HL-60 (cell line): ENCODE results near the gene CYP27B1.

Source experiments
- POLR2AphosphoS5 ChIP-seq: IDR thresholded peaks from 2 replicates; pipeline ENCODE4 v1.6.1; 2012; ENCODE audit warnings: low read depth
- TF ChIP-seq, protein P1 (sequence below): IDR thresholded peaks from one replicate; pipeline ENCODE4 v1.5.1; 2011; ENCODE audit warnings: low read length, control low read depth, inconsistent platforms; ENCODE audit not compliant: insufficient read depth

DNA sequence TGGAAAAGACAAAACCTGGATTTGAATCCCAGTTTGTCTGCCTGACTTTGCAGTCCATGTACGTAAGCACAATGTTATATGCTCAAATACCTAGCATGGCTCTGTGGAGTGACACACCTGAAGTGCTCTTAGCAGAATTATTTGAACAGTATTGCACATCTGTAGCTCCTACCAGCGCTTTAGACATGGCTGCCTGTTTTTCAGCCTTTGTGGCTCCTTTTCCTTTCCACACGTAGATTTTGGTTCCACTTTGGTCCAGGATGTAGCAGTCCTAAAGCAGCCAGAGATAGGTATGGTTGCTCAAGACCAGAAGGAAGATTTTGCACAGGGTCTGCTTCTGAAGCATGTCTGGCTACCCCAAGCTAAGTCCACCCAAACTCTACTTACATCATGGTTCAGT is 42.5 kb upstream of the CYP27B1 start:
- TF ChIP-seq, protein P1, sequence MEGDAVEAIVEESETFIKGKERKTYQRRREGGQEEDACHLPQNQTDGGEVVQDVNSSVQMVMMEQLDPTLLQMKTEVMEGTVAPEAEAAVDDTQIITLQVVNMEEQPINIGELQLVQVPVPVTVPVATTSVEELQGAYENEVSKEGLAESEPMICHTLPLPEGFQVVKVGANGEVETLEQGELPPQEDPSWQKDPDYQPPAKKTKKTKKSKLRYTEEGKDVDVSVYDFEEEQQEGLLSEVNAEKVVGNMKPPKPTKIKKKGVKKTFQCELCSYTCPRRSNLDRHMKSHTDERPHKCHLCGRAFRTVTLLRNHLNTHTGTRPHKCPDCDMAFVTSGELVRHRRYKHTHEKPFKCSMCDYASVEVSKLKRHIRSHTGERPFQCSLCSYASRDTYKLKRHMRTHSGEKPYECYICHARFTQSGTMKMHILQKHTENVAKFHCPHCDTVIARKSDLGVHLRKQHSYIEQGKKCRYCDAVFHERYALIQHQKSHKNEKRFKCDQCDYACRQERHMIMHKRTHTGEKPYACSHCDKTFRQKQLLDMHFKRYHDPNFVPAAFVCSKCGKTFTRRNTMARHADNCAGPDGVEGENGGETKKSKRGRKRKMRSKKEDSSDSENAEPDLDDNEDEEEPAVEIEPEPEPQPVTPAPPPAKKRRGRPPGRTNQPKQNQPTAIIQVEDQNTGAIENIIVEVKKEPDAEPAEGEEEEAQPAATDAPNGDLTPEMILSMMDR: no peak
- no peak for TF ChIP-seq POLR2AphosphoS5
